HuH-7.5 (cell line): Measurements from ENCODE around the gene TMA7.
"Not testable (repeated sequence)": the region's sequence is repeated elsewhere in the genome, so short reads cannot be mapped to it uniquely, and the experiment has no call there.

ENCODE experiments used
- DNase-seq: peaks from one replicate; pipeline ENCODE4 v3.0.0; 2011; ENCODE audit warnings: low spot score

The TMA7 gene

GRCh38 chr3:48436477-48436787, 3.6 kb upstream of the TMA7 start:
- no peak for DNase-seq

- DNase-seq, result no peak
Measured at GRCh38 chr3:48436855-48437254, 3.2 kb upstream of the TMA7 start.

GRCh38 chr3:48437812-48438211, 2.2 kb upstream of the TMA7 start:
- no peak for DNase-seq

GRCh38 chr3:48440590-48440958, 517 bp downstream of the TMA7 start:
- DNase-seq, result no peak

GRCh38 chr3:48441940-48442339, 1.9 kb downstream of the TMA7 start:
- no peak for DNase-seq

- no peak for DNase-seq
Measured at GRCh38 chr3:48445277-48445882, 5.3 kb downstream of the TMA7 start.

- no peak for DNase-seq
Measured at GRCh38 chr3:48446043-48446424, 6.0 kb downstream of the TMA7 start.

GRCh38 chr3:48446425-48447193, 6.6 kb downstream of the TMA7 start, which contains the start of gene ATRIP:
TSS of gene ATRIP (plus strand) at chr3:48446737. CDS start at chr3:48446846, 109 bp downstream.
- DNase-seq, result peak; percentile 94

GRCh38 chr3:48451270-48451669, 11.2 kb downstream of the TMA7 start:
- no peak for DNase-seq

GRCh38 chr3:48456456-48456855, 16.4 kb downstream of the TMA7 start:
- no peak for DNase-seq

GRCh38 chr3:48459331-48459730, 19.3 kb downstream of the TMA7 start:
- DNase-seq, result no peak

- no peak for DNase-seq
Measured at GRCh38 chr3:48459773-48460516, 19.9 kb downstream of the TMA7 start.

GRCh38 chr3:48460517-48460902, 20.5 kb downstream of the TMA7 start:
- no peak for DNase-seq

GRCh38 chr3:48461767-48462166, 21.7 kb downstream of the TMA7 start:
- not testable (repeated sequence) for DNase-seq

GRCh38 chr3:48463703-48464102, 23.6 kb downstream of the TMA7 start:
- no peak for DNase-seq

- DNase-seq, result no peak
Measured at GRCh38 chr3:48464713-48465221, 24.7 kb downstream of the TMA7 start.

GRCh38 chr3:48465237-48465530, 25.1 kb downstream of the TMA7 start:
- no peak for DNase-seq

GRCh38 chr3:48465531-48466378, 25.7 kb downstream of the TMA7 start:
- DNase-seq, result peak; percentile 73

GRCh38 chr3:48466386-48467109, 26.5 kb downstream of the TMA7 start:
- no peak for DNase-seq

- DNase-seq, result no peak
Measured at GRCh38 chr3:48467110-48467454, 27.0 kb downstream of the TMA7 start.

GRCh38 chr3:48467473-48468267, 27.6 kb downstream of the TMA7 start:
- no peak for DNase-seq
